Upper lobe of left lung (tissue), 6 donors: ENCODE results near the gene PTPRG. TPM values are rescaled to one million over a fixed set of nuclear protein-coding genes. Genes with fewer than 3 reads are reported as not detected.

Experiments
- ATAC-seq, 2 donors: fragments of 200-7000 bp; cut with Tn5 transposase; one replicate each; pipeline ENCODE4 v1.9.1; 2022; ENCODE audit warnings: mild to moderate bottlenecking in 2 of 2, moderate library complexity in 2 of 2; ENCODE audit not compliant: low FRiP score in 2 of 2
- DNase-seq, 2 donors: peaks; one replicate each; pipeline ENCODE4 v3.0.0-alpha.2; 2019 to 2020
- H3K27ac ChIP-seq, 4 donors: fragments of 200-600 bp; sonication (generic); one replicate each; pipeline ENCODE4 v1.5.1; 2016 to 2019
- H3K27me3 ChIP-seq, 4 donors: fragments of 200-600 bp; sonication (generic); one replicate each; pipeline ENCODE4 v1.5.1; 2017 to 2019
- H3K36me3 ChIP-seq, 4 donors: fragments of 200-600 bp; sonication (generic); one replicate each; pipeline ENCODE4 v1.5.1; 2016 to 2019
- H3K4me1 ChIP-seq, 4 donors: fragments of 200-600 bp; sonication (generic); one replicate each; pipeline ENCODE4 v1.5.1; 2018 to 2019
- H3K4me3 ChIP-seq, 4 donors: fragments of 200-600 bp; sonication (generic); one replicate each; pipeline ENCODE4 v1.5.1; 2017 to 2019; ENCODE audit warnings: mild to moderate bottlenecking in 2 of 4, moderate library complexity in 1 of 4
- H3K9me3 ChIP-seq, 4 donors: fragments of 200-600 bp; sonication (generic); one replicate each; pipeline ENCODE4 v1.5.1; 2018 to 2019
- EP300 ChIP-seq, 4 donors: sonication (generic); formaldehyde crosslinking; IDR thresholded peaks; one replicate each; pipeline ENCODE4 v1.5.1; 2017; ENCODE audit warnings: antibody characterized with exemption in 4 of 4, control low read depth in 2 of 4
- POLR2A ChIP-seq, 4 donors: fragments of 450-650 bp; IDR thresholded peaks; one replicate each; pipeline ENCODE4 v1.5.1; 2016 to 2017; ENCODE audit warnings: antibody characterized with exemption in 4 of 4, mild to moderate bottlenecking in 2 of 4
- POLR2AphosphoS5 ChIP-seq, 2 donors: sonication (generic); formaldehyde crosslinking; IDR thresholded peaks; one replicate each; pipeline ENCODE4 v1.5.1; 2017; ENCODE audit warnings: antibody characterized with exemption in 2 of 2
- WGBS, 2 donors: methylation state at CpG; one replicate each; pipeline ENCODE4 v1.1.5; 2017 to 2018; 5-methylcytosine and 5-hydroxymethylcytosine counted together
- total RNA-seq, 6 donors: library from RNA; depleted of rRNA in 4 of 6; stranded (reverse); fragments of >200 nt in 4 of 6; gene quantifications; one replicate each; pipeline versions ENCODE4 v1.1.0 to v1.2.1, GENCODE V29; 2016 to 2021
- TF ChIP-seq, protein P1 (sequence below), 6 experiments: fragments of 450-650 bp in 4 of 6; fragments of 200-600 bp in 2 of 6; sonication (generic) in 2 of 6; IDR thresholded peaks; one replicate each; pipeline ENCODE4 v1.5.1; 2016 to 2019; ENCODE audit warnings: antibody characterized with exemption in 6 of 6
- donor health status: DM: no; HTN: no; CAD: no; lungs with moderate emphysema.
- donor health status: DM: no; HTN: yes; CAD: no; lungs with severe emphysema.

PTPRG gene
- total RNA-seq, 6 donors from 2014 or later: 58.7 to 101 (median 68.8) TPM

DNA sequence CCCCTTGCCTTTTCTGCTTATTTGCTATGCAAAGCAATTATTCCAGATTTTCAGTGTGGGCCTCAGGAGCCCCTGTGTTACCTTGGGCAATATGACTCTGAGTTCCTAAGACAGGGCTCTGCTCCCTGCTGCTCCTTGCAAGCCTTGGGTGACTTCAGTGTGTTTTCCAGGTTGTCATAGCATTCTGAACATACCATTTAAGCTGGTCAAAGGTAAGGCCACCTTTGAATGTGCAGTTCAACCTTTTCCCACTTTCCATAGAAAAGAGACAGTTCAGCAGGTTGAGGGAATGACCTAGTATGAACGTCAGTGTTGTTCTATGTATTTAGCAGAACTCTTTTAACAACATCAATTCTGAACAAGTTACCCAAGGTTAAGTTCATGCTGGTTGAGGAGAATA is 302.2 kb downstream of the PTPRG start:
- DNase-seq (no peak), ATAC-seq (no peak)
- Histone ChIP-seq H3K27ac (no peak overlapping the region), H3K9me3 (no peaks in the 10 kb centered on the region), H3K4me3 (no peak overlapping the region), H3K36me3 (no peaks in the 10 kb centered on the region), H3K27me3 (no peaks in the 10 kb centered on the region), H3K4me1 (peaks cover 0 to 10% (median 5%) of the 10 kb centered on the region in 4 donors)
- TF ChIP-seq, protein P1, sequence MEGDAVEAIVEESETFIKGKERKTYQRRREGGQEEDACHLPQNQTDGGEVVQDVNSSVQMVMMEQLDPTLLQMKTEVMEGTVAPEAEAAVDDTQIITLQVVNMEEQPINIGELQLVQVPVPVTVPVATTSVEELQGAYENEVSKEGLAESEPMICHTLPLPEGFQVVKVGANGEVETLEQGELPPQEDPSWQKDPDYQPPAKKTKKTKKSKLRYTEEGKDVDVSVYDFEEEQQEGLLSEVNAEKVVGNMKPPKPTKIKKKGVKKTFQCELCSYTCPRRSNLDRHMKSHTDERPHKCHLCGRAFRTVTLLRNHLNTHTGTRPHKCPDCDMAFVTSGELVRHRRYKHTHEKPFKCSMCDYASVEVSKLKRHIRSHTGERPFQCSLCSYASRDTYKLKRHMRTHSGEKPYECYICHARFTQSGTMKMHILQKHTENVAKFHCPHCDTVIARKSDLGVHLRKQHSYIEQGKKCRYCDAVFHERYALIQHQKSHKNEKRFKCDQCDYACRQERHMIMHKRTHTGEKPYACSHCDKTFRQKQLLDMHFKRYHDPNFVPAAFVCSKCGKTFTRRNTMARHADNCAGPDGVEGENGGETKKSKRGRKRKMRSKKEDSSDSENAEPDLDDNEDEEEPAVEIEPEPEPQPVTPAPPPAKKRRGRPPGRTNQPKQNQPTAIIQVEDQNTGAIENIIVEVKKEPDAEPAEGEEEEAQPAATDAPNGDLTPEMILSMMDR (IDR thresholded peaks at IDR 0.05): no peak
- TF ChIP-seq POLR2AphosphoS5 (IDR thresholded peaks at IDR 0.05) (no peak), POLR2A (IDR thresholded peaks at IDR 0.05) (no peak), EP300 (IDR thresholded peaks at IDR 0.05) (no peak)
- WGBS, 2 donors: 82% methylated on average over 1 of the region's 1 CpG

DNA sequence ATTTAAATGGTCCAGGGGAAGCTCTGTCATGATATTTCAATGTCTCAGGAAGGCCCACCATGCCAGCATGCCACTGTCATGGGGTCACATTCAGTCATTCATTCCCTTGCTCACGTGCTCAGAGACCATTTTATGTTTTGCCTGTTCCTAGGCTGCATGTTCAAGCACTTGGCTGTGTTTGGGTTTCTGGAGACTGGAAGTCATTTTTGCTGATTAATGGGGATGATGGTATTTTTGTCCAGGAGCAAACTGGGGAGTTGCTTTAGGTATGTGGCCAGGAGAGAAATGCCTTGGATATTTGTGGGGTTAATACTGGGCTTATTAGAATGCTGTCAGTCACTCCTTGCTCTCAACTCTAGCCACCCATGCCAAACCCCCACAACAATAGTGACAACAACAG is 303.5 kb downstream of the PTPRG start:
- ATAC-seq: no peak
- Histone ChIP-seq H3K27me3 (no peaks in the 10 kb centered on the region), H3K27ac (no peak overlapping the region), H3K36me3 (no peaks in the 10 kb centered on the region), H3K4me3 (no peak overlapping the region), H3K4me1 (peaks cover 0 to 10% (median 5%) of the 10 kb centered on the region in 4 donors), H3K9me3 (no peaks in the 10 kb centered on the region)
- DNase-seq: no peak
- TF ChIP-seq, protein P1 (IDR thresholded peaks at IDR 0.05): no peak
- TF ChIP-seq POLR2A (IDR thresholded peaks at IDR 0.05) (no peak), POLR2AphosphoS5 (IDR thresholded peaks at IDR 0.05) (no peak), EP300 (IDR thresholded peaks at IDR 0.05) (no peak)
- 85 to 88% methylated on average over 1 of the region's 1 CpG for WGBS, 2 donors

DNA sequence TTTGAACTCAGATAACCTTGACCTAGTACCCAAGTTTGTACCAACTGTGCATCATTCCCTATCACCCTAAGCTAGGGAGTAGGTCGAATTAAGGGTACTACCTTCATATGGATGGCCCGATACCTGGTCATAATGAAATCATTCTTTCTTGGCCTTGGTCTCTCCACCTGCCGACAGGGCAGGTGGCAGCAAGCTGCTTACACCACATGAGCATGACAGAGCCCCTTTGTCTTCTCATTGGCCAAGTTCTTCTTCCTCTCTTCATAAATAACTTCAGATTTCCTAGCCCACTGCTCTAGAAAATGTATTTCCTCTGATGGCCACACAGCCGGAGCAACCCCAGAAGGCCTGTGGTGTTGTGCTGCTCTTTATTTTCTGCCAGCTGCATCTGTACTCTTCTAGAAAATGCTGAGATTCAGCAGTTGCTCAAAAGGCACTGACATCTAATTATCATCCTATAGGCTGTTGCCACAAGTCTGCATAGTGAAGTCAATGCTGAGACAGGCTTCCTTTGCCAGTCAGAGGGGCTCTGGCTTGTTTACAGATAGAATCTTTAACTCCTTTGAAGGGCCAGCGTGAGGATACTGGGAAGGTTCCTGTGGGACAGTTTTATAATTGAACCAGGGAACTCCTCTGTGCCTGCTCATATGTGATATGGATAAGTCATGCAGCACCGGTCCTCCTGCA is 304.2 kb downstream of the PTPRG start:
- Histone ChIP-seq H3K27ac (no peak overlapping the region), H3K4me1 (peaks cover 0 to 10% (median 5%) of the 10 kb centered on the region in 4 donors), H3K4me3 (no peak overlapping the region), H3K36me3 (no peaks in the 10 kb centered on the region), H3K9me3 (no peaks in the 10 kb centered on the region), H3K27me3 (no peaks in the 10 kb centered on the region)
- no peak for ATAC-seq
- WGBS, 2 donors: 73 to 85% methylated on average over 6 of the region's 6 CpGs
- TF ChIP-seq, protein P1 (IDR thresholded peaks at IDR 0.05): no peak
- TF ChIP-seq EP300 (IDR thresholded peaks at IDR 0.05): no peak
- TF ChIP-seq POLR2AphosphoS5 (IDR thresholded peaks at IDR 0.05): no peak
- TF ChIP-seq POLR2A (IDR thresholded peaks at IDR 0.05): no peak
- no peak for DNase-seq

DNA sequence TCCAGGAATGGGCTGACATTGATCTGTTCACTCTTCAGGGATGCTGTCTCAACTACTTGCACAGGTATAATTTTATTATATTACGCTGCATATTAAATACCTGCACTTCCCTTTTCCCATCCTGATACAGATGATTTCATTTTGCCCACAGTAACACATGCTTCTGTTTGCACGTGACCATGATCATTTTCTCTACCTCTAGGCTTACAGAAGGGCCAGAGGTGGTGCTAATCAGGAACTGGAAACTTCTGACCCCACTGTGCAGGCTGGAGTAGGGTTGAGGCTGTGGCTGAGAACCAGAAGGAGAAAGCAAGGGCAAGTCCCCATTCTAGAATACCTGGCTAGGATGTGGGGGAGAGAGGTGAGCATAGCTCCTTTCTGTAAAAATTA is 304.8 kb downstream of the PTPRG start:
- TF ChIP-seq, protein P1 (IDR thresholded peaks at IDR 0.05): no peak
- TF ChIP-seq EP300 (IDR thresholded peaks at IDR 0.05) (no peak), POLR2AphosphoS5 (IDR thresholded peaks at IDR 0.05) (no peak), POLR2A (IDR thresholded peaks at IDR 0.05) (no peak)
- Histone ChIP-seq H3K9me3 (no peaks in the 10 kb centered on the region), H3K36me3 (no peaks in the 10 kb centered on the region), H3K27ac (no peak overlapping the region), H3K27me3 (no peaks in the 10 kb centered on the region), H3K4me1 (peaks cover 0 to 9% (median 5%) of the 10 kb centered on the region in 4 donors), H3K4me3 (no peak overlapping the region)
- DNase-seq (no peak), ATAC-seq (no peak)
- 78 to 88% methylated on average over 2 of the region's 2 CpGs for WGBS, 2 donors

DNA sequence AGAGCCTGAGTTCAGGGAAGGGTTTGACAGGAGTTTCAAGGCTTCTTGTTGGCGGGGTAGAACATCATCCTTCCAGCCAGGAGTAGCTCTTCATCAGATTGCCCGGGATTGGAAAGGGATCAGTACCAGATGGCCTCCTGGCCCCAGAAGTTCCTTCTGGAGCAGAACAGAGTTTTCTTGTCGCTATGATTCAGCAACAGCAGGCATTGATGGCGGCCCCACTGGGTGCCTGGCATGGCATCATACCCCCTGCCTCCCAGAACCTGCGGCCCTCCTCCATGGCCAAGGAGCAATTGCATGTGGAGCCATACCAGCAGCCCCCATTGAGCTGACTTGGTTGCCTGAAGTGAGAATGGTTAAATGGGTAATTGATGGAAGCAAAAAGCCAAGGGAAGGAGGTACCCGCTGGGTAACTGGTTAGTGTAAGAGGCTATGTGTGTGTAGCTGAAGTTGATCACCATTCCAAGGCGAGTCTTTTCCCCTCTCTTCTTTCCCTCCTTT is 305.6 kb downstream of the PTPRG start:
- no peaks in the 10 kb centered on the region for H3K27me3 ChIP-seq
- TF ChIP-seq POLR2A (IDR thresholded peaks at IDR 0.05) (no peak), EP300 (IDR thresholded peaks at IDR 0.05) (no peak), POLR2AphosphoS5 (IDR thresholded peaks at IDR 0.05) (no peak)
- TF ChIP-seq, protein P1 (IDR thresholded peaks at IDR 0.05): no peak
- no peaks in the 10 kb centered on the region for H3K36me3 ChIP-seq
- no peak overlapping the region for H3K4me3 ChIP-seq
- 95 to 99% methylated on average over 5 to 7 of the region's 7 CpGs for WGBS, 2 donors
- peaks cover 3 to 10% (median 6%) of the 10 kb centered on the region in 4 donors for H3K4me1 ChIP-seq
- no peak for DNase-seq
- no peak overlapping the region for H3K27ac ChIP-seq
- ATAC-seq: no peak
- no peaks in the 10 kb centered on the region for H3K9me3 ChIP-seq
